HCT116 (cell line): ENCODE data around the gene SLC2A2. TPM values are rescaled to one million over a fixed set of nuclear protein-coding genes. Genes with fewer than 3 reads are reported as not detected.
"Not testable (repeated sequence)": the region's sequence is repeated elsewhere in the genome, so short reads cannot be mapped to it uniquely, and the experiment has no call there.

Source experiments
- ATAC-seq: fragments of 200-7000 bp; cut with Tn5 transposase; 2 replicates; pipeline ENCODE4 v1.9.1; 2020; ENCODE audit warnings: mild to moderate bottlenecking, moderate library complexity
- BruUV-seq: library from RNA; stranded (reverse); fragments of 400-500 nt; replicated peaks from 2 replicates; lab custom pipeline; 2021; lab: Mats Ljungman, UMichigan
- CTCF ChIA-PET: fragments of 300-600 bp; sonication (Branson Sonifier 250); formaldehyde crosslinking; loops from one replicate; lab custom pipeline; 2021; ENCODE audit warnings: antibody characterized with exemption; lab: Charles Lee
- POLR2A ChIA-PET: fragments of 300-600, 350-600 bp; sonication (Branson Sonifier 250); formaldehyde crosslinking; loops from one replicate; lab custom pipeline; 2021; ENCODE audit warnings: antibody characterized with exemption; lab: Charles Lee
- RAD21 ChIA-PET, 2 experiments: fragments of 300-600 bp; sonication (Branson Sonifier 250); formaldehyde crosslinking; loops; one replicate each; lab custom pipeline; 2023; ENCODE audit warnings: low total read pairs in 2 of 2; ENCODE audit not compliant: uncharacterized antibody in 2 of 2, unreplicated experiment in 2 of 2, low non-redundant PET in 1 of 2; lab: Charles Lee
- DNase-seq: peaks from one replicate; pipeline ENCODE4 v3.0.0-alpha.2; 2010; ENCODE audit warnings: low read depth, low spot score
- H2AFZ ChIP-seq: fragments of 200-600 bp; shearing (Covaris generic), sonication (generic); 2 replicates; pipeline ENCODE4 v1.6.1; 2017; ENCODE audit warnings: low read depth, mixed run types, mixed read lengths, antibody characterized with exemption, low read length; ENCODE audit not compliant: poor library complexity, severe bottlenecking
- H3K27ac ChIP-seq: 2 replicates; pipeline ENCODE4 v1.5.1; 2012; ENCODE audit warnings: low read depth, low read length
- H3K27me3 ChIP-seq: fragments of 200-600 bp; sonication (generic); 2 replicates; pipeline ENCODE4 v1.6.1; 2016; ENCODE audit warnings: mixed run types, low read length, mixed read lengths; ENCODE audit not compliant: insufficient read depth
- H3K36me3 ChIP-seq, 2 experiments: fragments of 200-500 bp in 1 of 2; fragments of 200-600 bp in 1 of 2; sonication (Bioruptor generic) in 1 of 2; sonication (generic) in 1 of 2; 2 replicates each; pipeline versions ENCODE4 v1.5.1 to v1.6.1; 2014 to 2016; ENCODE audit warnings: low read length in 2 of 2, inconsistent platforms in 1 of 2, mixed read lengths in 1 of 2, mixed run types in 1 of 2; ENCODE audit not compliant: insufficient read depth in 2 of 2, control insufficient read depth in 1 of 2
- H3K4me1 ChIP-seq, 2 experiments: fragments of 200-600 bp in 1 of 2; sonication (generic) in 1 of 2; 2 replicates each; pipeline versions ENCODE4 v1.5.1 to v1.6.1; 2012 to 2017; ENCODE audit warnings: low read length in 2 of 2, inconsistent platforms in 1 of 2, mild to moderate bottlenecking in 1 of 2, mixed read lengths in 1 of 2, mixed run types in 1 of 2, moderate library complexity in 1 of 2; ENCODE audit not compliant: insufficient read depth in 2 of 2, control insufficient read depth in 1 of 2
- H3K4me2 ChIP-seq: fragments of 200-600 bp; sonication (generic); 2 replicates; pipeline ENCODE4 v1.6.1; 2017; ENCODE audit warnings: mixed run types, low read length, mixed read lengths
- H3K4me3 ChIP-seq, 2 experiments: fragments of 200-600 bp in 1 of 2; sonication (generic) in 1 of 2; replicated peaks in 1 of 2; 2 replicates each; pipeline ENCODE4 v1.5.1; 2011 to 2016; ENCODE audit warnings: low read length in 2 of 2, control low read depth in 1 of 2, low read depth in 1 of 2, mild to moderate bottlenecking in 1 of 2, mixed read lengths in 1 of 2, mixed run types in 1 of 2
- H3K79me2 ChIP-seq: fragments of 200-600 bp; sonication (generic); 2 replicates; pipeline ENCODE4 v1.6.1; 2017; ENCODE audit warnings: mild to moderate bottlenecking, mixed run types, low read length, moderate library complexity, mixed read lengths; ENCODE audit not compliant: insufficient read depth
- H3K9ac ChIP-seq: fragments of 200-600 bp; sonication (generic); 2 replicates; pipeline ENCODE4 v1.6.1; 2016; ENCODE audit warnings: low read length, mixed read lengths
- H3K9me2 ChIP-seq: fragments of 200-600 bp; sonication (generic), shearing (Covaris generic); 2 replicates; pipeline ENCODE4 v1.6.1; 2017; ENCODE audit warnings: mixed run types, mild to moderate bottlenecking, moderate library complexity; ENCODE audit not compliant: insufficient read depth
- H3K9me3 ChIP-seq, 2 experiments: fragments of 200-500 bp in 1 of 2; fragments of 200-600 bp in 1 of 2; sonication (Bioruptor generic) in 1 of 2; sonication (generic) in 1 of 2; 2 replicates each; pipeline ENCODE4 v1.6.1; 2014 to 2017; ENCODE audit warnings: low read length in 2 of 2, mixed read lengths in 2 of 2, inconsistent platforms in 1 of 2, low read depth in 1 of 2, mild to moderate bottlenecking in 1 of 2, mixed run types in 1 of 2, moderate library complexity in 1 of 2; ENCODE audit not compliant: control insufficient read depth in 1 of 2, insufficient read depth in 1 of 2
- H4K20me1 ChIP-seq: fragments of 200-600 bp; sonication (generic), shearing (Covaris generic); 2 replicates; pipeline ENCODE4 v1.6.1; 2017; ENCODE audit warnings: mixed run types, mild to moderate bottlenecking, moderate library complexity; ENCODE audit not compliant: insufficient read depth
- CEBPB ChIP-seq: IDR thresholded peaks from 2 replicates; pipeline ENCODE4 v1.6.1; 2012; ENCODE audit warnings: low read depth
- FOSL1 ChIP-seq: IDR thresholded peaks from 2 replicates; pipeline ENCODE4 v1.6.1; 2012; ENCODE audit warnings: low read depth
- MAX ChIP-seq: IDR thresholded peaks from 2 replicates; pipeline ENCODE4 v1.6.1; 2012
- RAD21 ChIP-seq: IDR thresholded peaks from 2 replicates; pipeline ENCODE4 v1.6.1; 2012; ENCODE audit warnings: low read depth, mild to moderate bottlenecking
- SP1 ChIP-seq: IDR thresholded peaks from 2 replicates; pipeline ENCODE4 v1.6.1; 2012; ENCODE audit warnings: low read depth
- TCF7L2 ChIP-seq: IDR thresholded peaks from 2 replicates; pipeline ENCODE4 v1.7.0; 2011; ENCODE audit warnings: borderline replicate concordance, inconsistent platforms; ENCODE audit not compliant: insufficient read depth, insufficient read length; ENCODE audit errors: extremely low read depth
- ZFX ChIP-seq: fragments of 450-650 bp; IDR thresholded peaks from 2 replicates; pipeline ENCODE4 v1.6.1; 2017
- intact Hi-C: fragments of 100-400 bp; cut with micrococcal nuclease; formaldehyde crosslinking; loops from 2 replicates; pipeline ENCODE4 v1.10.0; 2022
- total RNA-seq: library from RNA; stranded (reverse); gene quantifications from one replicate; pipeline ENCODE4 v1.2.1, GENCODE V29; 2021; ENCODE audit not compliant: unreplicated experiment

SLC2A2 gene
- total RNA-seq, 1 experiment from 2014 or later = not detected

- intact Hi-C loops = no loop called here
- no TSS peak for BruUV-seq
- POLR2A ChIA-PET = no interaction called here
These were observed 51.0 kb downstream of the SLC2A2 start for GRCh38 chr3:170975283-170976189.

GRCh38 chr3:170974872-170975271, 51.6 kb downstream of the SLC2A2 start:
- DNase-seq = no peak
- ATAC-seq = no peak

More at GRCh38 chr3:170975283-170976189, 51.0 kb downstream of the SLC2A2 start:
- H3K4me1 ChIP-seq = no peaks in the 10 kb centered on the region
- ChIA-PET RAD21 (no interaction called here), CTCF (interaction anchor here (1.9 kb wide), 1 partner anchor 14 kb away, joined by 5 read pairs; no protein-coding TSS in a partner anchor)
- no peaks in the 10 kb centered on the region for H3K27me3 ChIP-seq
- DNase-seq = no peak
- H4K20me1 ChIP-seq = no peaks in the 10 kb centered on the region
- H3K9me2 ChIP-seq = no peaks in the 10 kb centered on the region
- ATAC-seq = no peak
- H3K36me3 ChIP-seq = no peaks in the 10 kb centered on the region
- H3K4me3 ChIP-seq = no peak overlapping the region
- TF ChIP-seq FOSL1 = no peak
- H3K27ac ChIP-seq = no peak overlapping the region
- H3K9ac ChIP-seq = no peak overlapping the region
- H2AFZ ChIP-seq = no peak overlapping the region
- H3K79me2 ChIP-seq = no peaks in the 10 kb centered on the region
- no peak overlapping the region for H3K4me2 ChIP-seq
- no peaks in the 10 kb centered on the region for H3K9me3 ChIP-seq

GRCh38 chr3:170972917-170973316, 53.6 kb downstream of the SLC2A2 start:
- H2AFZ ChIP-seq, DNase-seq, H3K9me2 ChIP-seq, H3K36me3 ChIP-seq, H4K20me1 ChIP-seq, H3K9me3 ChIP-seq, BruUV-seq, POLR2A ChIA-PET, H3K9ac ChIP-seq, H3K27ac ChIP-seq, H3K4me3 ChIP-seq, ATAC-seq, CTCF ChIA-PET, H3K79me2 ChIP-seq, H3K4me2 ChIP-seq, intact Hi-C loops, H3K4me1 ChIP-seq, H3K27me3 ChIP-seq, RAD21 ChIA-PET: not testable (repeated sequence)

More at GRCh38 chr3:170974872-170975271, 51.6 kb downstream of the SLC2A2 start:
- no peaks in the 10 kb centered on the region for H3K9me3 ChIP-seq
- H3K36me3 ChIP-seq = no peaks in the 10 kb centered on the region
- H3K4me3 ChIP-seq = no peak overlapping the region
- H3K4me1 ChIP-seq = no peaks in the 10 kb centered on the region
- no peaks in the 10 kb centered on the region for H4K20me1 ChIP-seq
- H3K4me2 ChIP-seq = no peak overlapping the region
- CTCF ChIA-PET = no interaction called here
- H3K27ac ChIP-seq = no peak overlapping the region
- no peaks in the 10 kb centered on the region for H3K9me2 ChIP-seq
- H2AFZ ChIP-seq = no peak overlapping the region
- RAD21 ChIA-PET = no interaction called here
- no peak overlapping the region for H3K9ac ChIP-seq
- intact Hi-C loops = no loop called here
- H3K27me3 ChIP-seq = no peaks in the 10 kb centered on the region
- POLR2A ChIA-PET = no interaction called here
- TF ChIP-seq SP1 = no peak
- TF ChIP-seq MAX = no peak
- TF ChIP-seq ZFX = no peak
- TF ChIP-seq TCF7L2 = no peak
- TF ChIP-seq FOSL1 = no peak
- no peak for TF ChIP-seq RAD21
- no peak for TF ChIP-seq CEBPB
- H3K79me2 ChIP-seq = no peaks in the 10 kb centered on the region
- no TSS peak for BruUV-seq
